Vagina (tissue), 2 donors: ENCODE results near the gene IFNA17.

Experiments
- CTCF ChIP-seq, 3 experiments: fragments of 450-650 bp in 2 of 3; fragments of 200-600 bp in 1 of 3; sonication (generic) in 1 of 3; IDR thresholded peaks; one replicate each; pipeline ENCODE4 v1.5.1; 2017 to 2019; ENCODE audit warnings: antibody characterized with exemption in 3 of 3, mild to moderate bottlenecking in 2 of 3, moderate library complexity in 2 of 3
- POLR2A ChIP-seq, 2 donors: fragments of 450-650 bp; IDR thresholded peaks; one replicate each; pipeline ENCODE4 v1.6.1; 2017; ENCODE audit warnings: antibody characterized with exemption in 2 of 2, mild to moderate bottlenecking in 2 of 2, moderate library complexity in 2 of 2
- POLR2AphosphoS5 ChIP-seq, 2 donors: sonication (generic); formaldehyde crosslinking; IDR thresholded peaks; one replicate each; pipeline ENCODE4 v1.9.0; 2017; ENCODE audit warnings: antibody characterized with exemption in 2 of 2, mild to moderate bottlenecking in 2 of 2, low read depth in 1 of 2; ENCODE audit not compliant: insufficient read depth in 1 of 2

- TF ChIP-seq CTCF (IDR thresholded peaks at IDR 0.05) (no peak), POLR2A (IDR thresholded peaks at IDR 0.05) (no peak), POLR2AphosphoS5 (IDR thresholded peaks at IDR 0.05; ENCODE audit: insufficient read depth in 1 of 2, low read depth in 1 of 2) (no peak)
Observed at GRCh38 chr9:21268347-21268657, 40.3 kb upstream of the IFNA17 start.
